OCI-LY1 (cell line): ENCODE data around the gene ARG1.

Experiments used
- CTCF ChIP-seq: fragments of 200-600 bp; sonication (generic), shearing (Covaris generic); IDR thresholded peaks from 2 replicates; pipeline ENCODE4 v1.5.1; 2017; ENCODE audit warnings: mild to moderate bottlenecking, antibody characterized with exemption, low read length, moderate library complexity, mixed read lengths
- EZH2 ChIP-seq: fragments of 200-600 bp; sonication (generic), shearing (Covaris generic); IDR thresholded peaks from 2 replicates; pipeline ENCODE4 v1.8.0; 2017; ENCODE audit warnings: borderline replicate concordance, mixed run types, mild to moderate bottlenecking, antibody characterized with exemption, low read length, moderate library complexity, mixed read lengths

DNA sequence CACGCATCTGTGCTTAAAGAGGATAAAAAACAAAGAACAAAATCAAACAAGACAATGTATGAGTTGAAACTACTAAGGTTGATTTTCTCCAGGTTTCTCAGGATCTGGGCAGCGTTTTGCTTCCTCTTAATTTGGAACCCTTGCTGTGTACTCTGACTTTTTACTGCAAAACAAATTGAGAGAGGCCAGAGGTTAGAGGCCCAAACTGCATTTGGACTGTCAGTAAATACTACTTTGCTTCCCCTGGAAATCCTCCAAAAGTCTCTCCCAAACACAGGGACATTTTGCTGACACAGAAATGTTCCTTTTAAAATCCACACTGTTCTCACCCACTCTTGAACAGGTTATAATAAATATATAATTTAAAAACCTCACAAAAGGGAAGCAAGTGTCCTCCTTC lies 1.1 kb downstream of the ARG1 start:
- TF ChIP-seq CTCF, result no peak
- TF ChIP-seq EZH2, result no peak
